Fibroblast of lung (primary cell): Measurements from ENCODE around the gene ZNF281. TPM values are rescaled to one million over a fixed set of nuclear protein-coding genes. Genes with fewer than 3 reads are reported as not detected.

ENCODE experiments used
- DNase-seq, 2 donors: peaks; one replicate each; pipeline versions ENCODE4 v3.0.0 to v3.0.0-alpha.2; 2010; ENCODE audit warnings: low read depth in 2 of 2
- H2AFZ ChIP-seq: 2 replicates; pipeline ENCODE4 v1.5.1; 2012; ENCODE audit warnings: low read length, control low read depth, inconsistent platforms
- H3K27ac ChIP-seq: 2 replicates; pipeline ENCODE4 v1.5.1; 2011; ENCODE audit warnings: low read length, control low read depth; ENCODE audit not compliant: insufficient read depth
- H3K27me3 ChIP-seq: 2 replicates; pipeline ENCODE4 v1.5.1; 2011; ENCODE audit warnings: mild to moderate bottlenecking, low read length; ENCODE audit not compliant: control insufficient read depth, insufficient read depth
- H3K36me3 ChIP-seq: 2 replicates; pipeline ENCODE4 v1.5.1; 2011; ENCODE audit warnings: low read length; ENCODE audit not compliant: control insufficient read depth, insufficient read depth
- H3K4me1 ChIP-seq: 2 replicates; pipeline ENCODE4 v1.5.1; 2011; ENCODE audit warnings: low read length; ENCODE audit not compliant: control insufficient read depth, insufficient read depth; ENCODE audit errors: extremely low read depth
- H3K4me2 ChIP-seq: 2 replicates; pipeline ENCODE4 v1.5.1; 2011; ENCODE audit warnings: low read length, control low read depth; ENCODE audit not compliant: insufficient read depth; ENCODE audit errors: extremely low read depth
- H3K4me3 ChIP-seq, 4 experiments: fragments of 200-600 bp in 1 of 4; sonication (generic) in 1 of 4; replicated peaks in 1 of 4; 2 replicates each; pipeline ENCODE4 v1.5.1; 2011 to 2016; ENCODE audit warnings: low read length in 4 of 4, low read depth in 3 of 4, mild to moderate bottlenecking in 3 of 4, control low read depth in 2 of 4, inconsistent platforms in 1 of 4, mixed read lengths in 1 of 4; ENCODE audit not compliant: insufficient read depth in 1 of 4; ENCODE audit errors: control extremely low read depth in 1 of 4
- H3K79me2 ChIP-seq: 2 replicates; pipeline ENCODE4 v1.5.1; 2012; ENCODE audit warnings: mild to moderate bottlenecking, low read length, inconsistent platforms; ENCODE audit not compliant: control insufficient read depth, insufficient read depth
- H3K9ac ChIP-seq: 2 replicates; pipeline ENCODE4 v1.5.1; 2011; ENCODE audit warnings: mild to moderate bottlenecking, low read length, control low read depth; ENCODE audit not compliant: insufficient read depth
- H3K9me3 ChIP-seq: 2 replicates; pipeline ENCODE4 v1.5.1; 2012; ENCODE audit warnings: low read depth, low read length; ENCODE audit not compliant: control insufficient read depth, insufficient read depth
- H4K20me1 ChIP-seq: 2 replicates; pipeline ENCODE4 v1.5.1; 2011; ENCODE audit warnings: low read length; ENCODE audit not compliant: control insufficient read depth, insufficient read depth; ENCODE audit errors: extremely low read depth
- EZH2 ChIP-seq: IDR thresholded peaks from 2 replicates; pipeline ENCODE4 v1.5.1; 2012; ENCODE audit warnings: low read length, control low read depth, mild to moderate bottlenecking; ENCODE audit errors: missing control alignments
- polyA plus RNA-seq, 2 donors: library from polyadenylated mRNA; depleted of rRNA in 1 of 2; stranded (reverse) in 1 of 2; unstranded in 1 of 2; fragments of >200 nt; gene quantifications; 2 replicates each; pipeline ENCODE4 v1.2.1, GENCODE V29; 2011 to 2012; ENCODE audit warnings: missing spikeins in 1 of 2
- total RNA-seq: library from RNA; depleted of rRNA; stranded (reverse); fragments of >200 nt; gene quantifications from 2 replicates; pipeline ENCODE4 v1.2.1, GENCODE V29; 2014
- TF ChIP-seq, protein P1 (sequence below), 2 donors: IDR thresholded peaks in 1 of 2; conservative IDR thresholded peaks in 1 of 2; 1 replicate in 1 of 2; 2 replicates in 1 of 2; pipeline ENCODE4 v1.5.1; 2011 to 2012; ENCODE audit warnings: low read length in 2 of 2, control low read depth in 1 of 2, inconsistent platforms in 1 of 2, low read depth in 1 of 2, mild to moderate bottlenecking in 1 of 2

ZNF281 gene
- total and polyA plus RNA-seq, 2 donors (not counting 1 experiment from before 2014, with no cell fraction given) = 14.0 to 39.0 TPM

DNA sequence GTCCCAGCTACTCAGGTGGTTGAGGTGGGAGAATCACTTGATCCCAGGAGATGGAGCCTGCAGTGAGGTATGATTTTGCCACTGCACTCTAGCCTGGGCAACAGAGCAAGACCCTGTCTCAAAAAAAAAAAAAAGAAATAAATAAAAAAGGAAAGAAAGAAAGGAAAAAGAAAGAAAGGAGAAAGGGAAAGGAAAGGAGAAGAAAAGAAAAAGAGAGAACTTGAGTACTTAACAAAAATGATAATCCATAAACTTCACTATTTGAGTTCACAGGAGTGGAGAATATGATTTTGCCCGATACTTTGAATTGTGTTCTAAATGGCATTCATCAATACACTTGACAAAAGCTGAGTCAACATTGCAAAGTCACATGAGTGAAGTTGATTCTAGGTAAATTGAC lies 23.8 kb upstream of the ZNF281 start:
- no peaks in the 10 kb centered on the region for H4K20me1 ChIP-seq
- no peaks in the 10 kb centered on the region for H3K79me2 ChIP-seq
- no peaks in the 10 kb centered on the region for H3K27me3 ChIP-seq
- H2AFZ ChIP-seq = no peak overlapping the region
- H3K36me3 ChIP-seq = no peaks in the 10 kb centered on the region
- no peak for DNase-seq
- TF ChIP-seq EZH2 = no peak
- TF ChIP-seq, protein P1, sequence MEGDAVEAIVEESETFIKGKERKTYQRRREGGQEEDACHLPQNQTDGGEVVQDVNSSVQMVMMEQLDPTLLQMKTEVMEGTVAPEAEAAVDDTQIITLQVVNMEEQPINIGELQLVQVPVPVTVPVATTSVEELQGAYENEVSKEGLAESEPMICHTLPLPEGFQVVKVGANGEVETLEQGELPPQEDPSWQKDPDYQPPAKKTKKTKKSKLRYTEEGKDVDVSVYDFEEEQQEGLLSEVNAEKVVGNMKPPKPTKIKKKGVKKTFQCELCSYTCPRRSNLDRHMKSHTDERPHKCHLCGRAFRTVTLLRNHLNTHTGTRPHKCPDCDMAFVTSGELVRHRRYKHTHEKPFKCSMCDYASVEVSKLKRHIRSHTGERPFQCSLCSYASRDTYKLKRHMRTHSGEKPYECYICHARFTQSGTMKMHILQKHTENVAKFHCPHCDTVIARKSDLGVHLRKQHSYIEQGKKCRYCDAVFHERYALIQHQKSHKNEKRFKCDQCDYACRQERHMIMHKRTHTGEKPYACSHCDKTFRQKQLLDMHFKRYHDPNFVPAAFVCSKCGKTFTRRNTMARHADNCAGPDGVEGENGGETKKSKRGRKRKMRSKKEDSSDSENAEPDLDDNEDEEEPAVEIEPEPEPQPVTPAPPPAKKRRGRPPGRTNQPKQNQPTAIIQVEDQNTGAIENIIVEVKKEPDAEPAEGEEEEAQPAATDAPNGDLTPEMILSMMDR (conservative IDR thresholded peaks at IDR 0.05 in 1 of 2, IDR thresholded peaks at IDR 0.05 in 1 of 2; ENCODE audit: low read depth in 1 of 2, low read length in 2 of 2) = no peak
- H3K27ac ChIP-seq = no peak overlapping the region
- peaks cover 3% of the 10 kb centered on the region for H3K4me1 ChIP-seq
- H3K9ac ChIP-seq = no peak overlapping the region
- H3K9me3 ChIP-seq = no peaks in the 10 kb centered on the region
- H3K4me2 ChIP-seq = no peak overlapping the region
- no peak overlapping the region for H3K4me3 ChIP-seq

DNA sequence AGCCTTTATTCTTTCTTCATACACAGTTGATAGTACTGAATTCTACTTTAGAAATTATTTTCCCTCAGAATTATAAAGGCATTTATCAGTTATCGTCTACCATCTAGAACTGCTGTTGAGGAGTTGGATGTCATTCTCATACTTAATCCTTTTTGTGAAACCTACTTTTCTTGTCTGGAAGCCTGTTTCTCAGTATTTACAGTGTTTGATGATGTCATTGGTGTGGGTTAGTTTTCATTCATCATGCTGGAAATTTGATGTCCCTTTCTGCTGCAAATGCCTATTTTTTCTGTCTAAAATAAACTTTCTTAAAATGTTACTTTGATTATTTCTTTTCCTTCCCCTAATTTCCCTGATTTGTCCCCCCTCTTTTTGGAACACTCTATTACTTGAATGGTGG lies 22.8 kb upstream of the ZNF281 start:
- no peak overlapping the region for H3K4me3 ChIP-seq
- no peaks in the 10 kb centered on the region for H4K20me1 ChIP-seq
- no peak overlapping the region for H2AFZ ChIP-seq
- H3K79me2 ChIP-seq = no peaks in the 10 kb centered on the region
- no peak for TF ChIP-seq EZH2
- TF ChIP-seq, protein P1 (conservative IDR thresholded peaks at IDR 0.05 in 1 of 2, IDR thresholded peaks at IDR 0.05 in 1 of 2; ENCODE audit: low read depth in 1 of 2, low read length in 2 of 2) = no peak
- H3K9me3 ChIP-seq = no peaks in the 10 kb centered on the region
- H3K27ac ChIP-seq = no peak overlapping the region
- H3K9ac ChIP-seq = no peak overlapping the region
- H3K4me2 ChIP-seq = no peak overlapping the region
- DNase-seq = no peak
- H3K27me3 ChIP-seq = no peaks in the 10 kb centered on the region
- H3K4me1 ChIP-seq = peaks cover 3% of the 10 kb centered on the region
- no peaks in the 10 kb centered on the region for H3K36me3 ChIP-seq

DNA sequence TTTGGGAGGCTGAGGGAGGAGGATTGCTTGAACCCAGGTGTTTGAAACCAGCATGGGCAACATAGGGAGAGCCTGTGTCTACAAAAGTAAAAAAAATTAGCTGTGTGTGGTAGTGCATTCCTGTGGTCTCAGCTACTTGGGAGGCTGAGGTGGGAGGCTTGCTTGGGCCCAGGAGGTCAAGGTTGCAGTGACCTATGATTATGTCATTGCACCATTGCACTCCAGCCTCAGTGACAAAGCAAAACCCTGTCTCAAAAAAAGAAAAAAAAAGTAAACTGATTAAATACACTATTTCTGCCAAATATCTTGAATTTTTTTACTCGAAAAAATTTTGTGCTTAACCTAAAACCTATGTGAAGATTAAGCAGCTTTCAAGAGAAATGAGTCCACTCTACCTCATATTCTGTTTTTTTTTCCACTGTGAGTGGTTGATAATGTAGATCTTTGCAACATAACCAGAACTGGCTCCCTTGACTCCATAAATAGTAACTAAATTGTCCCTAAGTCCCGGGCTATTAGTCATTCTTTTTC lies 19.4 kb upstream of the ZNF281 start:
- Histone ChIP-seq H3K9me3 (no peaks in the 10 kb centered on the region), H3K79me2 (no peaks in the 10 kb centered on the region), H4K20me1 (no peaks in the 10 kb centered on the region), H3K27me3 (no peaks in the 10 kb centered on the region), H3K9ac (no peak overlapping the region), H3K4me3 (no peak overlapping the region), H2AFZ (no peak overlapping the region), H3K4me1 (peaks cover 3% of the 10 kb centered on the region), H3K36me3 (no peaks in the 10 kb centered on the region), H3K4me2 (peak overlapping the region; percentile 13), H3K27ac (no peak overlapping the region)
- TF ChIP-seq EZH2 = no peak
- peak; percentile 78 to 88 for DNase-seq
